DND-41 (cell line): ENCODE measurements around the gene IDH3A.
A peak's percentile ranks its signal among the peaks of the same experiment; 100 is the strongest.

Source experiments
- ATAC-seq: fragments of 200-7000 bp; cut with Tn5 transposase; 3 replicates; pipeline ENCODE4 v1.9.1; 2021; ENCODE audit warnings: low read depth; ENCODE audit not compliant: insufficient read depth
- DNase-seq: peaks from one replicate; pipeline ENCODE4 v3.0.0-alpha.2; 2020
- H2AFZ ChIP-seq: 2 replicates; pipeline ENCODE4 v1.6.0; 2012; ENCODE audit warnings: low read depth, low read length
- H3K27ac ChIP-seq: 2 replicates; pipeline ENCODE4 v1.5.1; 2012; ENCODE audit warnings: low read length, inconsistent platforms
- H3K27me3 ChIP-seq: fragments of 200-600 bp; sonication (generic); 2 replicates; pipeline ENCODE4 v1.6.0; 2012; ENCODE audit warnings: low read length, mild to moderate bottlenecking, inconsistent platforms; ENCODE audit not compliant: insufficient read depth, poor library complexity
- H3K36me3 ChIP-seq: 2 replicates; pipeline ENCODE4 v1.5.1; 2012; ENCODE audit warnings: low read length, inconsistent platforms; ENCODE audit not compliant: insufficient read depth
- H3K4me1 ChIP-seq: 2 replicates; pipeline ENCODE4 v1.5.1; 2012; ENCODE audit warnings: mild to moderate bottlenecking, low read length; ENCODE audit not compliant: insufficient read depth
- H3K4me2 ChIP-seq: 2 replicates; pipeline ENCODE4 v1.6.0; 2012; ENCODE audit warnings: mild to moderate bottlenecking, moderate library complexity, low read length, inconsistent platforms; ENCODE audit not compliant: insufficient read depth
- H3K4me3 ChIP-seq, 2 experiments: fragments of 200-600 bp in 1 of 2; shearing (Covaris generic) in 1 of 2; 2 replicates each; pipeline ENCODE4 v1.5.1; 2012 to 2016; ENCODE audit warnings: inconsistent platforms in 2 of 2, low read length in 2 of 2, mild to moderate bottlenecking in 2 of 2, low read depth in 1 of 2, moderate library complexity in 1 of 2
- H3K79me2 ChIP-seq: 2 replicates; pipeline ENCODE4 v1.6.0; 2012; ENCODE audit warnings: low read length, inconsistent platforms; ENCODE audit not compliant: insufficient read depth
- H3K9ac ChIP-seq: 2 replicates; pipeline ENCODE4 v1.6.0; 2012; ENCODE audit warnings: low read depth, mild to moderate bottlenecking, inconsistent platforms, low read length, moderate library complexity
- H3K9me3 ChIP-seq: 2 replicates; pipeline ENCODE4 v1.5.1; 2012; ENCODE audit warnings: low read length, moderate library complexity, mild to moderate bottlenecking, inconsistent platforms; ENCODE audit not compliant: insufficient read depth, severe bottlenecking
- H4K20me1 ChIP-seq: 2 replicates; pipeline ENCODE4 v1.6.0; 2012; ENCODE audit warnings: low read length; ENCODE audit not compliant: insufficient read depth
- CTCF ChIP-seq: IDR thresholded peaks from 2 replicates; pipeline ENCODE4 v1.5.1; 2012; ENCODE audit warnings: borderline replicate concordance, low read length, moderate library complexity, mild to moderate bottlenecking; ENCODE audit not compliant: poor library complexity, severe bottlenecking; ENCODE audit errors: extremely low read depth
- EZH2 ChIP-seq: IDR thresholded peaks from 3 replicates; pipeline ENCODE4 v1.6.1; 2012; ENCODE audit warnings: borderline replicate concordance, low read depth, mild to moderate bottlenecking, moderate library complexity, low read length, inconsistent platforms; ENCODE audit not compliant: severe bottlenecking

Gene IDH3A

GRCh38 chr15:78107471-78107870 is 41.7 kb upstream of the IDH3A start:
- Histone ChIP-seq H3K27me3 (no peaks in the 10 kb centered on the region), H3K79me2 (no peaks in the 10 kb centered on the region), H4K20me1 (no peaks in the 10 kb centered on the region), H3K9ac (no peak overlapping the region), H3K4me2 (no peak overlapping the region), H3K4me1 (peaks cover 19% of the 10 kb centered on the region), H3K9me3 (no peaks in the 10 kb centered on the region), H3K4me3 (no peak overlapping the region), H3K27ac (no peak overlapping the region), H2AFZ (no peak overlapping the region), H3K36me3 (no peaks in the 10 kb centered on the region)
- DNase-seq = no peak
- no peak for ATAC-seq
- TF ChIP-seq EZH2 (no peak), CTCF (no peak)

GRCh38 chr15:78108300-78109084 is 40.7 kb upstream of the IDH3A start:
- H4K20me1 ChIP-seq = no peaks in the 10 kb centered on the region
- H3K36me3 ChIP-seq = no peaks in the 10 kb centered on the region
- no peak overlapping the region for H3K9ac ChIP-seq
- no peaks in the 10 kb centered on the region for H3K27me3 ChIP-seq
- no peaks in the 10 kb centered on the region for H3K79me2 ChIP-seq
- no peak overlapping the region for H3K4me2 ChIP-seq
- ATAC-seq (peak; percentile 76), DNase-seq (peak; percentile 83)
- H2AFZ ChIP-seq = no peak overlapping the region
- H3K4me1 ChIP-seq = peaks cover 9% of the 10 kb centered on the region
- no peaks in the 10 kb centered on the region for H3K9me3 ChIP-seq
- no peak overlapping the region for H3K27ac ChIP-seq
- H3K4me3 ChIP-seq = no peak overlapping the region
- TF ChIP-seq CTCF (peak; percentile 94), EZH2 (no peak)

- Histone ChIP-seq H3K27me3 (no peaks in the 10 kb centered on the region), H3K79me2 (no peaks in the 10 kb centered on the region), H3K36me3 (no peaks in the 10 kb centered on the region), H4K20me1 (no peaks in the 10 kb centered on the region), H3K4me2 (no peak overlapping the region), H3K9ac (no peak overlapping the region), H3K4me3 (no peak overlapping the region), H2AFZ (no peak overlapping the region), H3K9me3 (no peaks in the 10 kb centered on the region), H3K27ac (no peak overlapping the region), H3K4me1 (peaks cover 2% of the 10 kb centered on the region)
- TF ChIP-seq CTCF (no peak), EZH2 (no peak)
- ATAC-seq = no peak
- no peak for DNase-seq
Observed at GRCh38 chr15:78109156-78109555, 40.0 kb upstream of the IDH3A start.
